OCI-LY1 (cell line): ENCODE data around the gene NDUFB11.
"Not testable (repeated sequence)": the region's sequence is repeated elsewhere in the genome, so short reads cannot be mapped to it uniquely, and the experiment has no call there.

Source experiments
- H2AFZ ChIP-seq: fragments of 200-600 bp; sonication (generic), shearing (Covaris generic); 2 replicates; pipeline ENCODE4 v1.6.0; 2014; ENCODE audit warnings: antibody characterized with exemption, mild to moderate bottlenecking, low read length
- H3F3A ChIP-seq: fragments of 200-600 bp; sonication (generic), shearing (Covaris generic); 2 replicates; pipeline ENCODE4 v1.6.0; 2014; ENCODE audit warnings: mild to moderate bottlenecking, antibody characterized with exemption, low read length, moderate library complexity; ENCODE audit not compliant: insufficient read depth
- H3K27ac ChIP-seq: fragments of 200-600 bp; sonication (generic); 2 replicates; pipeline ENCODE4 v1.5.1; 2014; ENCODE audit warnings: low read length, mixed run types, mild to moderate bottlenecking, low read depth; ENCODE audit not compliant: poor library complexity, severe bottlenecking
- H3K27me3 ChIP-seq: fragments of 200-600 bp; sonication (generic); 2 replicates; pipeline ENCODE4 v1.6.0; 2014; ENCODE audit warnings: antibody characterized with exemption, mild to moderate bottlenecking, low read length, moderate library complexity; ENCODE audit not compliant: insufficient read depth
- H3K36me3 ChIP-seq: fragments of 200-600 bp; sonication (generic); 2 replicates; pipeline ENCODE4 v1.6.1; 2014; ENCODE audit warnings: mild to moderate bottlenecking, antibody characterized with exemption, low read length, moderate library complexity, mixed read lengths; ENCODE audit not compliant: insufficient read depth
- H3K4me1 ChIP-seq: fragments of 200-600 bp; sonication (generic); 2 replicates; pipeline ENCODE4 v1.5.1; 2014; ENCODE audit warnings: mild to moderate bottlenecking, low read length, moderate library complexity; ENCODE audit not compliant: insufficient read depth, severe bottlenecking
- H3K4me2 ChIP-seq: fragments of 200-600 bp; sonication (generic), shearing (Covaris generic); 2 replicates; pipeline ENCODE4 v1.6.1; 2014; ENCODE audit warnings: low read length
- H3K4me3 ChIP-seq: fragments of 200-600 bp; sonication (generic); 2 replicates; pipeline ENCODE4 v1.5.1; 2014; ENCODE audit warnings: low read length, low read depth, mild to moderate bottlenecking, mixed read lengths; ENCODE audit not compliant: poor library complexity, severe bottlenecking
- H3K79me2 ChIP-seq: fragments of 200-600 bp; shearing (Covaris generic); 2 replicates; pipeline ENCODE4 v1.6.1; 2016; ENCODE audit warnings: mixed run types, low read length, mixed read lengths; ENCODE audit not compliant: insufficient read depth
- H3K9ac ChIP-seq: fragments of 200-600 bp; sonication (generic), shearing (Covaris generic); 2 replicates; pipeline ENCODE4 v1.6.1; 2014; ENCODE audit warnings: mild to moderate bottlenecking, low read length, mixed read lengths
- H3K9me2 ChIP-seq: fragments of 200-600 bp; sonication (generic), shearing (Covaris generic); 2 replicates; pipeline ENCODE4 v1.6.1; 2014; ENCODE audit warnings: low read depth, mild to moderate bottlenecking, low read length, mixed read lengths
- H3K9me3 ChIP-seq: fragments of 200-600 bp; shearing (Covaris generic); 2 replicates; pipeline ENCODE4 v1.6.1; 2014; ENCODE audit warnings: low read length, mixed read lengths
- H4K20me1 ChIP-seq: fragments of 200-600 bp; sonication (generic), shearing (Covaris generic); 2 replicates; pipeline ENCODE4 v1.6.0; 2016; ENCODE audit warnings: mild to moderate bottlenecking, low read length; ENCODE audit not compliant: insufficient read depth
- EZH2 ChIP-seq: fragments of 200-600 bp; sonication (generic), shearing (Covaris generic); IDR thresholded peaks from 2 replicates; pipeline ENCODE4 v1.8.0; 2017; ENCODE audit warnings: borderline replicate concordance, mixed run types, mild to moderate bottlenecking, antibody characterized with exemption, low read length, moderate library complexity, mixed read lengths
- TF ChIP-seq, protein P1 (sequence below): fragments of 200-600 bp; sonication (generic), shearing (Covaris generic); IDR thresholded peaks from 2 replicates; pipeline ENCODE4 v1.5.1; 2017; ENCODE audit warnings: mild to moderate bottlenecking, antibody characterized with exemption, low read length, moderate library complexity, mixed read lengths

NDUFB11 gene

DNA sequence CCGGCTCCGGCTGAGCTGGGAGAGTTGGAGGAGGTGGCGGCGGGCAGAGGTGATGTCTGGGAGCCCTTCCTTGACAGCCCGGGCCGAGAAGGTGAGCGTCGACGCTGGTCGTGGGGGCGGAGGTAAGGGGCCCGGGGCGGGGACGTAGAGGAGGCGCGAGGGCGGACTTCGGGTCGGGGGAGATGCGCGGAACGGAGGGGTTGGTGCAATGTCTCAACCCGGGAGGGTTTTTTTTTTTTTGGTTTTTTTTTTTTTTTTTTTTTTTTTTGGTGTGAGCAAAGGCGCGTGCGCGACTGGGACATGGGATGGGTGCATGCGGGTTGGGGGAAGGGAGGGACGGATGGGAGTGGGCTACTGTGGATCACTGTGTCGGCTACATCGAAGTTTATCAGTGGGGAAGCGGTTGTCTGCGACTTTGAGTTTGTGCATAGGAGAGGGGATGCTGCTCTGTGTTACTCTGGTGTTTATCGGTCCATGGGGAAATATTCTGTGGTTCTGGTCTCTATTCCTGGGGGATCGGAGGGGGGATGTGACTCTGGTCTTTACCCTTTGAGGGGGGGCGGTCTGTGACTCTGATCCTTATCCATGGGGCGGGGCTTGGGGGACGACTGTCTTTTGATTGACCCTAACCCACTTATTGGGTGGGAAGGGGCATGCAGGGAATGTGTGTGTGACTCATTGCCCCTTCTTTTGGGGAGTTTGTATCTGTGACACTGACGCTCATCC, 1.1 kb upstream of the NDUFB11 start:
- no peaks in the 10 kb centered on the region for H3K27me3 ChIP-seq
- H3K9ac ChIP-seq, result peak overlapping the region; percentile 93
- H3K79me2 ChIP-seq, result peaks cover 56% of the 10 kb centered on the region
- H3K4me3 ChIP-seq, result peak overlapping the region; percentile 92
- no peaks in the 10 kb centered on the region for H3K9me2 ChIP-seq
- H3K4me1 ChIP-seq, result peaks cover 20% of the 10 kb centered on the region
- no peak overlapping the region for H2AFZ ChIP-seq
- H3F3A ChIP-seq, result no peaks in the 10 kb centered on the region
- peak overlapping the region; percentile 94 for H3K4me2 ChIP-seq
- H3K9me3 ChIP-seq, result no peaks in the 10 kb centered on the region
- peaks cover 47% of the 10 kb centered on the region for H3K36me3 ChIP-seq
- peak overlapping the region; percentile 93 for H3K27ac ChIP-seq
- TF ChIP-seq EZH2, result no peak
- TF ChIP-seq, protein P1, sequence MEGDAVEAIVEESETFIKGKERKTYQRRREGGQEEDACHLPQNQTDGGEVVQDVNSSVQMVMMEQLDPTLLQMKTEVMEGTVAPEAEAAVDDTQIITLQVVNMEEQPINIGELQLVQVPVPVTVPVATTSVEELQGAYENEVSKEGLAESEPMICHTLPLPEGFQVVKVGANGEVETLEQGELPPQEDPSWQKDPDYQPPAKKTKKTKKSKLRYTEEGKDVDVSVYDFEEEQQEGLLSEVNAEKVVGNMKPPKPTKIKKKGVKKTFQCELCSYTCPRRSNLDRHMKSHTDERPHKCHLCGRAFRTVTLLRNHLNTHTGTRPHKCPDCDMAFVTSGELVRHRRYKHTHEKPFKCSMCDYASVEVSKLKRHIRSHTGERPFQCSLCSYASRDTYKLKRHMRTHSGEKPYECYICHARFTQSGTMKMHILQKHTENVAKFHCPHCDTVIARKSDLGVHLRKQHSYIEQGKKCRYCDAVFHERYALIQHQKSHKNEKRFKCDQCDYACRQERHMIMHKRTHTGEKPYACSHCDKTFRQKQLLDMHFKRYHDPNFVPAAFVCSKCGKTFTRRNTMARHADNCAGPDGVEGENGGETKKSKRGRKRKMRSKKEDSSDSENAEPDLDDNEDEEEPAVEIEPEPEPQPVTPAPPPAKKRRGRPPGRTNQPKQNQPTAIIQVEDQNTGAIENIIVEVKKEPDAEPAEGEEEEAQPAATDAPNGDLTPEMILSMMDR, result no peak
- H4K20me1 ChIP-seq, result no peaks in the 10 kb centered on the region

GRCh38 chrX:47143894-47144625, 442 bp downstream of the NDUFB11 start:
- peaks cover 48% of the 10 kb centered on the region for H3K79me2 ChIP-seq
- H3K9me3 ChIP-seq, result no peaks in the 10 kb centered on the region
- H3K4me3 ChIP-seq, result peak overlapping the region; percentile 92
- TF ChIP-seq EZH2, result no peak
- TF ChIP-seq, protein P1, result no peak
- H2AFZ ChIP-seq, result no peak overlapping the region
- peak overlapping the region; percentile 93 for H3K27ac ChIP-seq
- no peaks in the 10 kb centered on the region for H4K20me1 ChIP-seq
- H3K9ac ChIP-seq, result peak overlapping the region; percentile 93
- H3K4me2 ChIP-seq, result peak overlapping the region; percentile 97
- H3K27me3 ChIP-seq, result no peaks in the 10 kb centered on the region
- H3K36me3 ChIP-seq, result peaks cover 47% of the 10 kb centered on the region
- no peaks in the 10 kb centered on the region for H3K9me2 ChIP-seq
- peaks cover 20% of the 10 kb centered on the region for H3K4me1 ChIP-seq
- no peaks in the 10 kb centered on the region for H3F3A ChIP-seq

DNA sequence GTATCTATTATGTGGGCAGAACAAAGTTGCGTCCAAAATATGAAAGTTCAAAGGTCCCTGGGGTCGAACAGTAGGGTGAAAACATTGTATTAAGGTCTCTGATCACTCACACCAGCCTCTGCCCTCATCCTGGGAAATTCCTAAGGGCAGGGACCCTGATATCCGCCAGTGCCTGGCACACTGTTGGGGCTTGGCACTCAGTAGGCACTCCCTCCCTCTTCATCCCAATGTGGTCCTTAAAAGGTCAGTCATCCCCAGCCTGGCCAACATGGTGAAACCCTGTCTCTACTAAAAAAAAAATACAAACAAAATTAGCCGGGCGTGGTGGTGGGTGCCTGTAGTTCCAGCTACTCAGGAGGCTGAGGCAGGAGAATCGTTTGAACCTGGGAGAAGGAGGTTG, 6.3 kb downstream of the NDUFB11 start:
- TF ChIP-seq EZH2, result no peak
- no peaks in the 10 kb centered on the region for H4K20me1 ChIP-seq
- H3K4me3 ChIP-seq, result no peak overlapping the region

DNA sequence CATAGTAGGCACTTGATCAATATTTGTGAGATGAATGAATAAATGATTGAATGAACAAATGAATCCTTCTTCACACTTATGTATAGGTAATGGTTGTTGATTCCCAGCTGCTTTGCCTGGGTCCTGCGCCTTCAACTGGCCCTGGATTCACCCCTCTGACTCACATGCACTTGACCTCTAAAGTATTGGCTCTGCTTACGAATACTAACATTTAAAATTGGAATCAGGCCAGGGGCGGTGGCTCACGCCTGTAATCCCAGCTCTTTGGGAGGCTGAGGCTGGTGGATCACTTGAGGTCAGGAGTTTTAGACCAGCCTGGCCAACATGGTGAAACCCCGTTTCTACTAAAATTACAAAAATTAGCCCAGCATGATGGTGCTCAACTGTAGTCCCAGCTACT, 8.9 kb downstream of the NDUFB11 start:
- not testable (repeated sequence) for H3K27ac ChIP-seq, H3K4me2 ChIP-seq, H3K79me2 ChIP-seq, H3K4me1 ChIP-seq, H3F3A ChIP-seq, H3K9me3 ChIP-seq, H3K9me2 ChIP-seq, H3K4me3 ChIP-seq, H3K9ac ChIP-seq, H2AFZ ChIP-seq, H3K27me3 ChIP-seq, H4K20me1 ChIP-seq
- peaks cover 15% of the 10 kb centered on the region for H3K36me3 ChIP-seq

More for the DNA sequence above, 6.3 kb downstream of the NDUFB11 start:
- no peaks in the 10 kb centered on the region for H3K27me3 ChIP-seq
- peaks cover 2% of the 10 kb centered on the region for H3K79me2 ChIP-seq
- H3K9me2 ChIP-seq, result no peaks in the 10 kb centered on the region
- H3K36me3 ChIP-seq, result peaks cover 34% of the 10 kb centered on the region
- H2AFZ ChIP-seq, result no peak overlapping the region
- H3F3A ChIP-seq, result no peaks in the 10 kb centered on the region
- no peak overlapping the region for H3K4me2 ChIP-seq
- H3K27ac ChIP-seq, result no peak overlapping the region
- peaks cover under 1% of the 10 kb centered on the region for H3K4me1 ChIP-seq
- H3K9ac ChIP-seq, result no peak overlapping the region
- H3K9me3 ChIP-seq, result no peaks in the 10 kb centered on the region
